Activated CD8-positive, alpha-beta T cell treated with anti-CD3 and anti-CD28 coated beads, Interleukin-2, amount 10 ng/mL, durations not matched to agents 7 days and 5 days (primary cell): ENCODE data around the gene BMP6. TPM values are rescaled to one million over a fixed set of nuclear protein-coding genes. Genes with fewer than 3 reads are reported as not detected.

ENCODE experiments used
- ATAC-seq: fragments of 150-1000 bp; cut with Tn5 transposase; one replicate; pipeline ENCODE4 v1.10.0; 2021; ENCODE audit warnings: moderate library complexity
- CTCF ChIA-PET: fragments of 350-600 bp; sonication (Branson Sonifier 250); formaldehyde crosslinking; loops from one replicate; lab custom pipeline; 2021; ENCODE audit warnings: antibody characterized with exemption; lab: Charles Lee
- POLR2A ChIA-PET: fragments of 350-600 bp; sonication (Branson Sonifier 250); formaldehyde crosslinking; loops from one replicate; lab custom pipeline; 2021; ENCODE audit warnings: antibody characterized with exemption; lab: Charles Lee
- DNase-seq: peaks from one replicate; pipeline ENCODE4 v3.0.0-alpha.2; 2020
- H3K27ac Mint-ChIP-seq: one replicate; pipeline ENCODE4 v1.8.0; 2021; ENCODE audit warnings: mild to moderate bottlenecking, mixed read lengths
- H3K27me3 Mint-ChIP-seq: one replicate; pipeline ENCODE4 v1.8.0; 2021; ENCODE audit warnings: low read depth, mixed read lengths
- H3K36me3 Mint-ChIP-seq: one replicate; pipeline ENCODE4 v1.8.0; 2021; ENCODE audit warnings: low read depth, mixed read lengths
- H3K4me1 Mint-ChIP-seq: one replicate; pipeline ENCODE4 v1.8.0; 2021; ENCODE audit warnings: low read depth, mixed read lengths
- H3K4me3 Mint-ChIP-seq: one replicate; pipeline ENCODE4 v1.8.0; 2021; ENCODE audit warnings: mild to moderate bottlenecking, mixed read lengths
- H3K9me3 Mint-ChIP-seq: one replicate; pipeline ENCODE4 v1.8.0; 2022; ENCODE audit warnings: mixed read lengths; ENCODE audit not compliant: insufficient read depth
- total RNA-seq, 2 experiments: library from RNA; stranded (reverse); gene quantifications; one replicate each; pipeline ENCODE4 v1.2.3, GENCODE V29; 2021

BMP6 gene
- total RNA-seq, 2 experiments from 2014 or later, result not detected

DNA sequence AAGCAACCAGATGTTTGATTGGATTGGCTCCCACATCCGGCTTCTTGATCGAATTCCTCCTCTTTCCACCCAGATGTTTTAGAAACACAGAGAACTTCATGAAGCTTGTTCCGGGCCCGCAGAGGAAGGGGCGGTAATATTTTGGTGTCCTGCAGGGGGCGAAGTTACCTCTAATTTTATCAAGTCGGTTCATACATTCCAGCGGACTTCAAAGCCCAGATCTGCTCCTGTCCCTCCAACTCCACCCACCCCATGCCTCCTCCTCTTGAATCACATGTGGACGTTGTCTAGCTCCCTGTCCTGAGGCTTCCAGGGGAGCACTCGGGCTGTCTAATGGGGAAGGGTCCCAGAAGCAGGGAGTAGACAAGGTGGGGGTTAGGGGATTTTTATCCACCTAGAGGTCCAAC lies 2.9 kb upstream of the BMP6 start:
- ChIA-PET CTCF (interaction anchor here (0.6 to 6.4 kb wide), 23 partner anchors 9 to 497 kb away, joined by 3 to 63 read pairs (median 4); partner anchors contain the start of genes BLOC1S5 and EEF1E1), POLR2A (interaction anchor here (0.5 kb wide), 1 partner anchor 314 kb away, joined by 3 read pairs; no protein-coding TSS in a partner anchor)
- no peak for ATAC-seq
- Mint-ChIP-seq H3K27ac (no peak overlapping the region), H3K36me3 (no peaks in the 10 kb centered on the region), H3K4me1 (peaks cover 12% of the 10 kb centered on the region), H3K27me3 (peaks cover 54% of the 10 kb centered on the region), H3K4me3 (no peak overlapping the region), H3K9me3 (no peaks in the 10 kb centered on the region)
- DNase-seq, result peak; percentile 78

DNA sequence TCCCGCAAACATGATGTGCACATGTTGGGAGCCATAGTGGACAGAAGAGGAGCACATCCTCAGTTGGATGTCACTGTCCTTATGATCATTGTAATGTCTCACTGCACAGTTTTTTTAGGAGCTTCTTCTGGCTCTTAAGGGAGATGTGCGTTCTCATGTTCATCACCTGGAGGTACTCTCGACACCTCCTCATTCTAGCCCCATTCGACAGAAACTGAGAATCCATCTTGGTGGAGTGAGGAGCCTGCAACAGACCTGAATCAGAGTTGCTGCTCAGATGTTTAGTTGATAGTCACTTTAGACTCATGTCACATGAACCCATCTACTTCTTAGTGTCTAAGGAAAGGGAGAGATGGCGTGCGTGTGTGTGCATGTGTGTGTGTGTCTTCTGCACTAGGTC lies 2.3 kb upstream of the BMP6 start:
- Mint-ChIP-seq H3K4me1 (peaks cover 16% of the 10 kb centered on the region), H3K4me3 (no peak overlapping the region), H3K27ac (no peak overlapping the region), H3K27me3 (peaks cover 58% of the 10 kb centered on the region), H3K9me3 (no peaks in the 10 kb centered on the region), H3K36me3 (no peaks in the 10 kb centered on the region)
- DNase-seq (no peak), ATAC-seq (no peak)
- POLR2A ChIA-PET, result no interaction called here
- CTCF ChIA-PET, result interaction anchor here (1.0 to 6.4 kb wide), 8 partner anchors 10 to 496 kb away, joined by 3 to 63 read pairs (median 6); no protein-coding TSS in a partner anchor

DNA sequence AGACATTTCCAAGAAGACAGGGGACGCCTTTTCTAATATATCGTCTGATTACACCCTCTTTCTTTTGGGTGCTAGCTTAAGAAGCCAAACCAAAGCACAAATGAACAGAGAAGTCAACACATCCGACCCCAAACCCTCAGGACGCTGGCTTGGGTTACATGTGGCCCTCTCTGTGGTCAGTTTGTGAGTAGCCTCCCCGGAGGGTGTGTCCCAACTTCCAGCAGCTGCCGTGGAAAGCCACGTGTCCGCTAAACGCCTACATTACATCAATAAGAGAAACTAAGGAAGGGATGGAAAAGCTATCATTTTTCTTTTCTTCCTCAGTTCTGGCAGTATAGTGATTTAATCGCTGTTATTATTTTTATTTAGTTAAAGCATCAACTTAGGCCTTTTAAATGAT lies 487 bp upstream of the BMP6 start:
- H3K36me3 Mint-ChIP-seq, result no peaks in the 10 kb centered on the region
- ChIA-PET POLR2A (interaction anchor here (0.7 to 1.6 kb wide), 2 partner anchors 19 to 377 kb away, joined by 3 read pairs; partner anchors contain the start of gene EEF1E1), CTCF (interaction anchor here (0.5 to 6.4 kb wide), 3 partner anchors 27 to 333 kb away, joined by 3 to 63 read pairs (median 22); no protein-coding TSS in a partner anchor)
- DNase-seq (no peak), ATAC-seq (no peak)
- H3K4me1 Mint-ChIP-seq, result peaks cover 17% of the 10 kb centered on the region
- H3K9me3 Mint-ChIP-seq, result no peaks in the 10 kb centered on the region
- H3K27me3 Mint-ChIP-seq, result peaks cover 65% of the 10 kb centered on the region
- H3K4me3 Mint-ChIP-seq, result peak overlapping the region; percentile 69
- H3K27ac Mint-ChIP-seq, result no peak overlapping the region

GRCh38 chr6:7726416-7727085 lies 652 bp downstream of the BMP6 start:
- Mint-ChIP-seq H3K4me1 (peaks cover 22% of the 10 kb centered on the region), H3K36me3 (no peaks in the 10 kb centered on the region), H3K9me3 (no peaks in the 10 kb centered on the region), H3K27me3 (peaks cover 69% of the 10 kb centered on the region), H3K4me3 (peak overlapping the region; percentile 69), H3K27ac (no peak overlapping the region)
- ATAC-seq (peak; percentile 24), DNase-seq (no peak)
- CTCF ChIA-PET, result interaction anchor here (6.4 kb wide), 1 partner anchor 332 kb away, joined by 63 read pairs; no protein-coding TSS in a partner anchor
- POLR2A ChIA-PET, result interaction anchor here (1.6 kb wide), 1 partner anchor 376 kb away, joined by 3 read pairs; the partner anchor contains the start of gene EEF1E1

DNA sequence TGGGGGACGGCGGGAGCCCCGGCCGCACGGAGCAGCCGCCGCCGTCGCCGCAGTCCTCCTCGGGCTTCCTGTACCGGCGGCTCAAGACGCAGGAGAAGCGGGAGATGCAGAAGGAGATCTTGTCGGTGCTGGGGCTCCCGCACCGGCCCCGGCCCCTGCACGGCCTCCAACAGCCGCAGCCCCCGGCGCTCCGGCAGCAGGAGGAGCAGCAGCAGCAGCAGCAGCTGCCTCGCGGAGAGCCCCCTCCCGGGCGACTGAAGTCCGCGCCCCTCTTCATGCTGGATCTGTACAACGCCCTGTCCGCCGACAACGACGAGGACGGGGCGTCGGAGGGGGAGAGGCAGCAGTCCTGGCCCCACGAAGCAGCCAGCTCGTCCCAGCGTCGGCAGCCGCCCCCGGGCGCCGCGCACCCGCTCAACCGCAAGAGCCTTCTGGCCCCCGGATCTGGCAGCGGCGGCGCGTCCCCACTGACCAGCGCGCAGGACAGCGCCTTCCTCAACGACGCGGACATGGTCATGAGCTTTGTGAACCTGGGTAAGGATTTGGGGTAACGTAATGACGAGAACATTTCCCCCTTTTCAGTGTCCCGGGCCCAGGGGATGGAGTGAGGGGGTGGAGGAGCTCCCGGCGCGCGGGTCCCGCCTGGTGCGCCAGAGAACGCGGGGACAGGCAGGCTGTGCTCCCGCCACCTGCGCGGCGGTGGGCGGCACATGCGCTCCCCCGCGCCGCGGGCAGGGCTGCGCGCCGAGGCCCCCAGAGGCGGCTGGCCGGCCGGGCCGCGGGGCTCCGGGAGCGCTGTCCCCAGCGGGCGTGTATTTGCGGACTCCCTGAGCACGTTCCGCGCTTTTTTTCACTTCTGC lies 1.4 kb downstream of the BMP6 start:
- POLR2A ChIA-PET, result no interaction called here
- Mint-ChIP-seq H3K36me3 (no peaks in the 10 kb centered on the region), H3K27me3 (peaks cover 71% of the 10 kb centered on the region), H3K4me3 (no peak overlapping the region), H3K9me3 (no peaks in the 10 kb centered on the region), H3K4me1 (peaks cover 23% of the 10 kb centered on the region), H3K27ac (no peak overlapping the region)
- ATAC-seq, result no peak
- CTCF ChIA-PET, result interaction anchor here (1.3 to 6.4 kb wide), 2 partner anchors 116 to 331 kb away, joined by 3 to 63 read pairs; no protein-coding TSS in a partner anchor
- peak; percentile 23 for DNase-seq

- H3K9me3 Mint-ChIP-seq, result no peaks in the 10 kb centered on the region
- ChIA-PET CTCF (interaction anchor here (1.3 kb wide), 1 partner anchor 117 kb away, joined by 3 read pairs; no protein-coding TSS in a partner anchor), POLR2A (no interaction called here)
- DNase-seq (peak; percentile 24), ATAC-seq (peak; percentile 20)
- peak overlapping the region; percentile 40 for H3K4me3 Mint-ChIP-seq
- H3K36me3 Mint-ChIP-seq, result no peaks in the 10 kb centered on the region
- peaks cover 73% of the 10 kb centered on the region for H3K27me3 Mint-ChIP-seq
- H3K4me1 Mint-ChIP-seq, result peaks cover 23% of the 10 kb centered on the region
- H3K27ac Mint-ChIP-seq, result peak overlapping the region; percentile 55
These were observed 2.3 kb downstream of the BMP6 start for GRCh38 chr6:7727946-7728854.

DNA sequence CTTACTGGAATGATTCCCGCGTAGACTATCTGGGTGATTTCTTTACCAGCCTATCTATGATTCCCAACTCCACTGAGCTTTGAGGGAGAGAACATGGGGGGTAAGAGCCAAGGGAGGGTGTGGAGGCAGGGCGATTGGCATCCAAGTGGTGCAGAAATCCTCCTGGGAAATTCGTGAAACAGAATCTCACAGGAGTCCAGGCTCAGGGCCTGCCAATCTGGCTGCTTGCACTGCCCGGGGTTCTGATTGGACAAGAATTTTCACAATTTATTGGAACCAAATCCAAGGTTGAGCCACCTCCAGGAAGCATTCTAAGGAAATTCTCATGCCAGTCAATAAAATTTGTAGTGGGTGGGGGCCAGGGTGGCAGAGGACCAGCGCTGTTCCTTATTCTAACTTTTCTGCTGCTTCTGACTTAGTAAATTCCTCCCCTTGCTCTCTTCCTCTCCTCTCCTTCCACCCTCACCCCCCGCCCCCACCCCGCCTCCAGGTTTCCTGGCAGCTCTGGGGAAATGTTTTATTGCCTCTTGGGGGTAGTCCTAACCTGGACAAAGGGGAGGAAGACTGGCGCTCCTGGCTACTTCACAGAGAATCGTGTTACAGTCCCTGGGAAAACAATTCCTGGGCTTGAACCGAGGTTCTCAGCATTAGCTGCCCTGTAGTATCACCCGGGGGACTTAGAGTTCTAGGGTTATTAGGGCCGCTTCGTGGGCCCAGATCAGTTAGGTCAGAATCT lies 3.1 kb downstream of the BMP6 start:
- no peak overlapping the region for H3K4me3 Mint-ChIP-seq
- ChIA-PET CTCF (interaction anchor here (1.0 to 1.3 kb wide), 2 partner anchors 7 to 118 kb away, joined by 3 read pairs; no protein-coding TSS in a partner anchor), POLR2A (no interaction called here)
- H3K36me3 Mint-ChIP-seq, result no peaks in the 10 kb centered on the region
- no peaks in the 10 kb centered on the region for H3K9me3 Mint-ChIP-seq
- H3K4me1 Mint-ChIP-seq, result peaks cover 23% of the 10 kb centered on the region
- H3K27me3 Mint-ChIP-seq, result peaks cover 74% of the 10 kb centered on the region
- DNase-seq (no peak), ATAC-seq (no peak)
- peak overlapping the region; percentile 55 for H3K27ac Mint-ChIP-seq

- Mint-ChIP-seq H3K27ac (no peak overlapping the region), H3K9me3 (no peaks in the 10 kb centered on the region), H3K36me3 (no peaks in the 10 kb centered on the region), H3K4me1 (peaks cover 23% of the 10 kb centered on the region), H3K27me3 (peaks cover 72% of the 10 kb centered on the region), H3K4me3 (no peak overlapping the region)
- ChIA-PET CTCF (interaction anchor here (1.0 kb wide), 1 partner anchor 8 kb away, joined by 3 read pairs; no protein-coding TSS in a partner anchor), POLR2A (no interaction called here)
- ATAC-seq (no peak), DNase-seq (no peak)
These were observed 4.3 kb downstream of the BMP6 start for GRCh38 chr6:7730001-7730783.

DNA sequence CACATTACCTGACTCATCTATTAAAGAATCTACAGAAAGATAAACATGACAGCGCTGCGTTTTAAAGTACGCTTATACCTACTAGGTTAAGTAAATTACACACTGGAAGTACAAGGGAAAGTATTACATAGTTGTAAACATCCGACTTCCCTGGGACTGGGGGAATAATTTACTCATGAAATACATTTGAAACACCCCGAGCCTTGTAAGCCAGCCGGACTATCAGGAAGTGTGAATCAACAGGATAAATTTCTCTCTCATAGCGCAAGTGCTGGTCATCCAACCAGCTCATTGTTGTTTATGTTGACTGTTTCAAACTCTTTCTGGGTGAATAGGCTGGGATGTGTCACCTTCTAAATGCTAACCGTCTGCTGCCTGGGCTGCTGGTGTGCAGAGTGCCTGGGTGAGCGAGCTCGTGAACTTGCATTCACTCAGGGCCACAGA lies 4.9 kb downstream of the BMP6 start:
- peaks cover 18% of the 10 kb centered on the region for H3K4me1 Mint-ChIP-seq
- peaks cover 67% of the 10 kb centered on the region for H3K27me3 Mint-ChIP-seq
- CTCF ChIA-PET, result no interaction called here
- no peak for DNase-seq
- no peak for ATAC-seq
- no peak overlapping the region for H3K27ac Mint-ChIP-seq
- no peaks in the 10 kb centered on the region for H3K36me3 Mint-ChIP-seq
- H3K9me3 Mint-ChIP-seq, result no peaks in the 10 kb centered on the region
- POLR2A ChIA-PET, result no interaction called here
- no peak overlapping the region for H3K4me3 Mint-ChIP-seq

- POLR2A ChIA-PET, result no interaction called here
- Mint-ChIP-seq H3K4me1 (peaks cover 15% of the 10 kb centered on the region), H3K27me3 (peaks cover 63% of the 10 kb centered on the region), H3K27ac (no peak overlapping the region), H3K36me3 (no peaks in the 10 kb centered on the region), H3K9me3 (no peaks in the 10 kb centered on the region), H3K4me3 (no peak overlapping the region)
- ATAC-seq (no peak), DNase-seq (no peak)
- CTCF ChIA-PET, result no interaction called here
These were observed 5.4 kb downstream of the BMP6 start for GRCh38 chr6:7731294-7731693.
